Trophoblast cell (in vitro differentiated cells and primary cell): Measurements from ENCODE around the gene PAXX.

Source experiments
- DNase-seq, 2 donors: peaks; one replicate each; pipeline ENCODE4 v3.0.0-alpha.2; 2016
- H2AFZ ChIP-seq: 2 replicates; pipeline ENCODE4 v1.6.1; 2013; ENCODE audit warnings: low read length, moderate library complexity, mild to moderate bottlenecking; ENCODE audit not compliant: insufficient read depth, poor library complexity
- H2AK5ac ChIP-seq: 2 replicates; pipeline ENCODE4 v1.6.1; 2013; ENCODE audit warnings: mild to moderate bottlenecking, low read length
- H2BK120ac ChIP-seq: 2 replicates; pipeline ENCODE4 v1.6.1; 2013; ENCODE audit warnings: low read length, mild to moderate bottlenecking, moderate library complexity; ENCODE audit not compliant: insufficient read depth, poor library complexity
- H2BK12ac ChIP-seq: 2 replicates; pipeline ENCODE4 v1.6.1; 2013; ENCODE audit warnings: mild to moderate bottlenecking, low read length, moderate library complexity
- H2BK5ac ChIP-seq: 2 replicates; pipeline ENCODE4 v1.6.1; 2013; ENCODE audit warnings: low read length, low read depth, moderate library complexity, mild to moderate bottlenecking; ENCODE audit not compliant: poor library complexity
- H3K14ac ChIP-seq: 2 replicates; pipeline ENCODE4 v1.6.1; 2013; ENCODE audit warnings: mild to moderate bottlenecking, low read length
- H3K18ac ChIP-seq: 2 replicates; pipeline ENCODE4 v1.6.1; 2013; ENCODE audit warnings: mild to moderate bottlenecking, low read length
- H3K23ac ChIP-seq: 2 replicates; pipeline ENCODE4 v1.6.1; 2013; ENCODE audit warnings: low read length
- H3K27ac ChIP-seq: 2 replicates; pipeline ENCODE4 v1.5.1; 2013; ENCODE audit warnings: low read depth, mild to moderate bottlenecking, inconsistent platforms, low read length, moderate library complexity
- H3K27me3 ChIP-seq: 2 replicates; pipeline ENCODE4 v1.6.1; 2013; ENCODE audit warnings: inconsistent platforms, mild to moderate bottlenecking, low read length, moderate library complexity; ENCODE audit not compliant: insufficient read depth
- H3K36me3 ChIP-seq, 2 experiments: 1 replicate in 1 of 2; 2 replicates in 1 of 2; pipeline ENCODE4 v1.6.1; 2013; ENCODE audit warnings: low read length in 2 of 2, mild to moderate bottlenecking in 2 of 2, moderate library complexity in 1 of 2; ENCODE audit not compliant: insufficient read depth in 2 of 2, control insufficient read depth in 1 of 2
- H3K4ac ChIP-seq: 2 replicates; pipeline ENCODE4 v1.6.1; 2013; ENCODE audit warnings: low read depth, mild to moderate bottlenecking, low read length, moderate library complexity
- H3K4me1 ChIP-seq, 2 experiments: 1 replicate in 1 of 2; 2 replicates in 1 of 2; pipeline ENCODE4 v1.6.1; 2013; ENCODE audit warnings: low read length in 2 of 2, mild to moderate bottlenecking in 2 of 2, moderate library complexity in 1 of 2; ENCODE audit not compliant: insufficient read depth in 2 of 2, control insufficient read depth in 1 of 2
- H3K4me2 ChIP-seq: 2 replicates; pipeline ENCODE4 v1.6.1; 2013; ENCODE audit warnings: inconsistent platforms, mild to moderate bottlenecking, low read length, moderate library complexity
- H3K4me3 ChIP-seq: 2 replicates; pipeline ENCODE4 v1.5.1; 2013; ENCODE audit warnings: mild to moderate bottlenecking, low read depth, low read length, inconsistent platforms
- H3K79me1 ChIP-seq: one replicate; pipeline ENCODE4 v1.6.1; 2013; ENCODE audit warnings: low read length
- H3K79me2 ChIP-seq: 2 replicates; pipeline ENCODE4 v1.6.1; 2013; ENCODE audit warnings: low read length, mild to moderate bottlenecking; ENCODE audit not compliant: control insufficient read depth, insufficient read depth, poor library complexity
- H3K9ac ChIP-seq: 2 replicates; pipeline ENCODE4 v1.6.1; 2013; ENCODE audit warnings: mild to moderate bottlenecking, low read length
- H3K9me3 ChIP-seq: 2 replicates; pipeline ENCODE4 v1.6.1; 2013; ENCODE audit warnings: low read depth, mild to moderate bottlenecking, control low read depth, inconsistent platforms, low read length; ENCODE audit not compliant: insufficient read depth
- H4K12ac ChIP-seq: 2 replicates; pipeline ENCODE4 v1.6.1; 2013; ENCODE audit warnings: low read depth, mild to moderate bottlenecking, low read length, moderate library complexity
- H4K8ac ChIP-seq: 2 replicates; pipeline ENCODE4 v1.6.1; 2013; ENCODE audit warnings: low read depth, mild to moderate bottlenecking, low read length, moderate library complexity
- H4K91ac ChIP-seq: one replicate; pipeline ENCODE4 v1.6.1; 2013; ENCODE audit warnings: low read depth, mild to moderate bottlenecking, low read length, moderate library complexity
- WGBS: extraction: QIAGEN DNeasy Blood & Tissue Kit; methylation state at CpG from one replicate; pipeline ENCODE4 v1.1.7; 2013; ENCODE audit warnings: missing lambda C conversion rate; ENCODE audit not compliant: insufficient read length, insufficient coverage; ENCODE audit errors: extremely low coverage; 5-methylcytosine and 5-hydroxymethylcytosine counted together

Gene PAXX

DNA sequence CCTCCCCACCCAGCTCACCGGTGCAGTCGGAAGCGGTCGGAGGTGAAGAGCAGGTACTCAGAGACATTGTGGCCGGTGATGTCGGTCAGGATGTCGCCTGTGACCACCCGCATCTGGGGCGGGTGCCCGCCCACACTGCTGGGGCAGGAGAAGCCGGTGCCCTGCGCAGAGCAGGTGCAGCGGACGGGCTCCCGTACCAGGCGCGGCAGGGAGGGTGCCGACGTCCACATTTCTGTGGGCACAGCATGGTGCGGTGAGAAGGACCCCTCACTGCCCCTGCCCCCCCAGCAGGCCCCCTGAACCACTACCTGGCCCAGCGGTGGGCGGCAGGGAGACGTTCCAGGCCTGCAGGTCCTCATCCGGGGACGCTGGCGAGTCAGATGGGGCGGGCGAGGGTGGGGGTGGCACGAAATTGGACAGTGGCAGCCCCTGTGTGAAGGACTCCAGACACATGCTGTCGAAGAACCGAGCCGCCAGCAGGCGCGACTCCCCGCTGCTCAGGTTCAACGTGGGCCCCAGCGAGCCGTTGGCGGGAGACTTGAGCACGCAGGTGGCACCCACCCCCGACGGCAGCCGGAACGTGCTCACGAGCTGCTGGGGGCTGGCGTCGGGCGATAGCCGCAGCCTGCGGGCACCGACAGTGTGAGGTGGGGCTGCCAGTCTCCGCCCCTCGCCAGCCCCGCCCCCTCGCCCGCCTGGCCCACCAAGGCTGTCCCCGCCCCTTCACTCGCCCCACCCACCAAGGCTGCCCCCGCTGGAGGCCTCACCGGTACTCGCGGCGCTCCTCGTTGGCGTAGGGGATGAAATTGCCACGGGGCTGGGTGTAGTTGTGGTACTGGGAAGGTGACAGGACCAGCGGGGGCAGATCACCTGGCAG lies 20.7 kb downstream of the PAXX start:
- no peak overlapping the region for H4K12ac ChIP-seq
- WGBS: no CpG with 5 or more reads among the region's 67 CpGs
- H2BK120ac ChIP-seq: no peak overlapping the region
- H3K18ac ChIP-seq: no peak overlapping the region
- H2BK5ac ChIP-seq: no peak overlapping the region
- H2AK5ac ChIP-seq: no peak overlapping the region
- H2BK12ac ChIP-seq: no peak overlapping the region
- no peak overlapping the region for H3K14ac ChIP-seq
- no peaks in the 10 kb centered on the region for H3K36me3 ChIP-seq
- no peak overlapping the region for H3K4ac ChIP-seq
- H3K27me3 ChIP-seq: no peaks in the 10 kb centered on the region
- no peak overlapping the region for H4K8ac ChIP-seq
- no peak overlapping the region for H3K27ac ChIP-seq
- no peak overlapping the region for H4K91ac ChIP-seq
- no peak overlapping the region for H3K9ac ChIP-seq
- no peak overlapping the region for H3K4me2 ChIP-seq
- no peaks in the 10 kb centered on the region for H3K79me2 ChIP-seq
- no peak overlapping the region for H2AFZ ChIP-seq
- H3K23ac ChIP-seq: no peak overlapping the region
- no peaks in the 10 kb centered on the region for H3K4me1 ChIP-seq
- peaks cover 24% of the 10 kb centered on the region for H3K9me3 ChIP-seq
- no peaks in the 10 kb centered on the region for H3K79me1 ChIP-seq
- no peak for DNase-seq
- H3K4me3 ChIP-seq: no peak overlapping the region

DNA sequence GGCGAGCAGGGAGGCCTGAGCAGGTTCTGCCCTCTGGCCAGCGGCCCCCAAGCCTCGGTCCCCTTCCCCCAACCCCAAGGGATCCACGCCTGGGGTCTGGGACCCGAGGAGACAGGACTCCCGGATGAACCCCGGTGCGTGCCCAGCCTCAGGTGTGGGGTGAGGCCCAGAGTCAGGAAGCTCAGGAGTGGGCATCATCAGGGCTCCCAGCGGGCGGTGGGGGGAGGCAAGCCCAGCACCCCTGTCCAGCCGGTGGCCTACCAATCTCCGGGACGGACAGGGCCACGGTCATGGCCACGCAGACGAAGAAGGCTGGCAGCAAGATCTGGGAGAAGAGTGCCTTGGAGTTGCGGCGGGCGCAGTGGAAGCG lies 21.3 kb downstream of the PAXX start:
- H2BK120ac ChIP-seq: no peak overlapping the region
- no peak overlapping the region for H2AK5ac ChIP-seq
- no peak overlapping the region for H3K18ac ChIP-seq
- no peak overlapping the region for H3K27ac ChIP-seq
- H3K9me3 ChIP-seq: peaks cover 24% of the 10 kb centered on the region
- no peaks in the 10 kb centered on the region for H3K79me2 ChIP-seq
- H4K91ac ChIP-seq: no peak overlapping the region
- H2BK5ac ChIP-seq: no peak overlapping the region
- H3K36me3 ChIP-seq: no peaks in the 10 kb centered on the region
- no peak overlapping the region for H2AFZ ChIP-seq
- DNase-seq: no peak
- H3K9ac ChIP-seq: no peak overlapping the region
- H4K8ac ChIP-seq: no peak overlapping the region
- no peak overlapping the region for H3K4me3 ChIP-seq
- H4K12ac ChIP-seq: no peak overlapping the region
- H3K79me1 ChIP-seq: no peaks in the 10 kb centered on the region
- no peak overlapping the region for H3K23ac ChIP-seq
- H3K4ac ChIP-seq: no peak overlapping the region
- no peaks in the 10 kb centered on the region for H3K27me3 ChIP-seq
- no peak overlapping the region for H3K14ac ChIP-seq
- no CpG with 5 or more reads among the region's 20 CpGs for WGBS
- H2BK12ac ChIP-seq: no peak overlapping the region
- no peaks in the 10 kb centered on the region for H3K4me1 ChIP-seq
- H3K4me2 ChIP-seq: no peak overlapping the region

DNA sequence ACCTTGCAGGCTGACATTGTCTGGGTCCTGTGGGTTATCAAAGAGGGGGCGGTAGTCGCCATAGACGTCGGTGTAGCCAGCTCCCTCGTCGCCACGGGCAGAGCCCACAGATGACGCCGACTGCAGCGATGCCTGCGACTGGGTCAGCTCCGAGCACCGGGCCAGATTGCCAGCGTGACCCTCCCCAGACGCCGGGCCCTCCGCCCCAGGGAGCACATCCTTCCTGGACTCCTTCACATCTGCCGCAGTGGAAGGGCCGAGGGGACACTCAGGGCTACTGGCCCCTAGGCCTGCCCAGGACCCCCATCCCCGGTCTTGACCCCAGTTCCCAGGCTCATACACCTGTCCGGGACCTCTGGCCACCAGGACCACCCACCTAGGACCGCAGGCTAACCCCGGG lies 21.9 kb downstream of the PAXX start:
- WGBS: no CpG with 5 or more reads among the region's 23 CpGs
- Histone ChIP-seq H3K18ac (no peak overlapping the region), H2AFZ (no peak overlapping the region), H2AK5ac (no peak overlapping the region), H4K8ac (no peak overlapping the region), H3K4ac (no peak overlapping the region), H2BK120ac (no peak overlapping the region), H3K9me3 (peaks cover 24% of the 10 kb centered on the region), H4K12ac (no peak overlapping the region), H3K4me1 (no peaks in the 10 kb centered on the region), H3K36me3 (no peaks in the 10 kb centered on the region), H3K79me2 (no peaks in the 10 kb centered on the region), H4K91ac (no peak overlapping the region), H3K14ac (no peak overlapping the region), H3K23ac (no peak overlapping the region), H3K4me3 (no peak overlapping the region), H3K9ac (no peak overlapping the region), H3K27me3 (no peaks in the 10 kb centered on the region), H2BK12ac (no peak overlapping the region), H3K4me2 (no peak overlapping the region), H2BK5ac (no peak overlapping the region), H3K27ac (no peak overlapping the region), H3K79me1 (no peaks in the 10 kb centered on the region)
- DNase-seq: no peak

DNA sequence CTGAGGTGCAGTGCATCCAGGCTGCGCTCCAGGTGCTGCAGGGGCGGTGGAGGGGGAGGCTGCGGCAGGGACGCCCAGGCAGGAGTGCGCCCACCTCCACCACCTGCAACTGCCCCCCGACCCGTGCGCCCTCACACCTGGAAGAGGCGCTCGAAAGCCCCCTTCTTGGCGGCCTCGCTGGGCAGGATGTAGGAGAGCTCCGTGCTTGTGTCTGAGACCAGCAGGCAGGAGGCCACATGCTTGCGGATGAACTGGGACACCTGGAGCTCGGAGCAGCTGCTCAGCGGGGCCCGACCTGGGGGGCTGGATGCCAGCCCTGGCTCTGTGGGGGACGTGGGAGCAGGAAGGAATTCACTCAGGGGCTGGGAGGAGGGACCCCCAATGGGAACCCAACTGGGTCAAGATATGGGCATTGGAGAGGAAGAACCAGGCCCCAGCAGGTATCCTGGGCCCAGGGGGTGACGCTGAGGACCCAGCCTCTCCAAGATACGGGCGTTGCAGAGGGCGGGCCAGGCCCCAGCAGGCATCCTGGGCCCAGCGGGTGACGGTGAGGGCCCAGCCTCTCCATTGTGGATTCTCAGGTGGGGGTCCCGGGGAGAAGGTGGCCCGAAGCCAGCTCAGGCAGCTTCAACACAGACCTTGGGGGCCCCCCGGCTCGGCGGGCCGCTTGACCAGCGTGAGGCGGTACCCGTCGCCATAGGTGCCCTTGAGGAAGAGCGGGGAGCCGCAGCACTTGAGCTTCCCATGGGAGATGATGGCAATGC lies 22.7 kb downstream of the PAXX start:
- Histone ChIP-seq H3K79me1 (no peaks in the 10 kb centered on the region), H4K12ac (no peak overlapping the region), H3K9ac (no peak overlapping the region), H3K4me1 (no peaks in the 10 kb centered on the region), H3K36me3 (no peaks in the 10 kb centered on the region), H3K4me3 (no peak overlapping the region), H3K4ac (no peak overlapping the region), H4K8ac (no peak overlapping the region), H3K27ac (no peak overlapping the region), H2BK12ac (no peak overlapping the region), H3K18ac (no peak overlapping the region), H2AFZ (no peak overlapping the region), H2AK5ac (no peak overlapping the region), H3K23ac (no peak overlapping the region), H3K4me2 (no peak overlapping the region), H3K9me3 (peaks cover 24% of the 10 kb centered on the region), H3K27me3 (no peaks in the 10 kb centered on the region), H2BK120ac (no peak overlapping the region), H3K14ac (no peak overlapping the region), H2BK5ac (no peak overlapping the region), H4K91ac (no peak overlapping the region), H3K79me2 (no peaks in the 10 kb centered on the region)
- no peak for DNase-seq
- no CpG with 5 or more reads among the region's 36 CpGs for WGBS
